ENCODE data around the gene PIP4K2A. TPM values are rescaled to one million over a fixed set of nuclear protein-coding genes. Genes with fewer than 3 reads are reported as not detected.

Gene PIP4K2A
- total RNA-seq, 1 experiment from 2014 or later = 53.6 TPM

DNA sequence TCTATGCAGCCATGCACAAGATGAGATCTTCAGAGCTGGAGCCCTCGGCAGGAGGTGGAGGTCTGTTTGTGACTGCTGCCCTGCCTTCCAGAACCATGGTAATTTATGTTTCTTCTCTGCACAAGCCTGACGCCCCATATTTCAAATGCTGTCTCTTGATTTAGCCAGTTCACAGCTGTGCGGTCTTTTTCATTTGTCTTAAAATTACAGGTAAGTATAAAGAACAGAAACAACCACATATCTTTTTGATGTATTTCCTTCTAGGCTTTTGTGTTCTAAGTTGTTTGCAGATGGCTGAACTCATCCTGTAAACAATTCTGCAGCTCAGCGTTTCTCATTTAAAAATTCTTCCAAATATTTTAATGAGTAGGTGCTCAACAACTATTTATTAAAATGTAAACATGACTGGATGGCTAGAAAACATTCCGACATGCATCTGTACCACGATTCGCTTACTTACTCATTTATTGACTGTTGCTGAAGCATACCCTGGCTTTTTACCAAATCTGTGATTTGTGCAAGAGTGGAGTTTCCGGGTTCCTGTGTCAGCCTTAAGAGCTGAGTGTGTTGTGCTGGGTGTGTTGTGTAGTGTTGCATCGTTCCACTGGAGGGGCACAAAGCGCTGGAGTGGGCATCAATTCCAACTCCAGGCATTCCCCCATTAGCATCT lies 58.9 kb downstream of the PIP4K2A start:
- in situ Hi-C loops (cut with HindIII; ENCODE audit: low pct_unique_long_range_greater_than_20kb, low sequenced_read_pairs) = no loop called here
- peak; percentile 70 for DNase-seq (ENCODE audit: low read depth)

- in situ Hi-C loops (cut with HindIII; ENCODE audit: low pct_unique_long_range_greater_than_20kb, low sequenced_read_pairs) = no loop called here
- no peak for DNase-seq (ENCODE audit: low read depth)
Observed at GRCh38 chr10:22652988-22653481, 61.3 kb downstream of the PIP4K2A start.

DNA sequence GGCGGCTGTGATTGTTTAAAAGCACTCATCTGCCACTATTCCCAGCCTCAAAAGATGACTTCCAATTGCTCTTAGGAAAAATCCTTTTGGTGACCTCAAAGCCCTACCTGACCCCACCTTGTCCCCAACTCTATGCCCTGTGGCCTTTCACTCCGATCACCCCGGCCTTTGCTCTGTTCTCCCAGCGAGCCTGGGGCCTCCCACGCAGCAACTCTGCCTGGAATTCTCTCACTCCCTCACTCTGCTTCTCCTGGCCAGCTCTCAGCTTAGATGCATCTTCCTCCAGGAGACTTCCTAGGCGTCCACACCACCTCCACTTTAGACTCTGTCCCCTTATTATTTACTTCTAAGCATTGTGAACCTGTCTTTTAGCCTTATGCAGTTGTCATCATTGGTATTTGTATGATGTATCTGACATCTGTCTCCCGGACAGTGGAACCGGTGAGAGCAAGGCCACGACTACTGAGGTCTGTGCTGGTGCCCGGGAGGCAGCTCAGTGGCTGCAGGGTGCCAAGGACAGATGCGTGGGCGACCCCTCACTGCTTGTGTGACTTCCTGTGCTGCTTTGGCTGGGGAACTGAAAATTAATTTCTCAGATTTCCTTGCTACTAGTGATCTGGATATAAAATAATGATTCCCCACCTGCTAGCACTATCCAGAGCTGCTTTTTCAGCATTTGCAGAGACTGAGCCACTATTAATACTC lies 63.0 kb downstream of the PIP4K2A start:
- in situ Hi-C loops (cut with HindIII; ENCODE audit: low pct_unique_long_range_greater_than_20kb, low sequenced_read_pairs) = no loop called here
- no peak for DNase-seq (ENCODE audit: low read depth)

DNA sequence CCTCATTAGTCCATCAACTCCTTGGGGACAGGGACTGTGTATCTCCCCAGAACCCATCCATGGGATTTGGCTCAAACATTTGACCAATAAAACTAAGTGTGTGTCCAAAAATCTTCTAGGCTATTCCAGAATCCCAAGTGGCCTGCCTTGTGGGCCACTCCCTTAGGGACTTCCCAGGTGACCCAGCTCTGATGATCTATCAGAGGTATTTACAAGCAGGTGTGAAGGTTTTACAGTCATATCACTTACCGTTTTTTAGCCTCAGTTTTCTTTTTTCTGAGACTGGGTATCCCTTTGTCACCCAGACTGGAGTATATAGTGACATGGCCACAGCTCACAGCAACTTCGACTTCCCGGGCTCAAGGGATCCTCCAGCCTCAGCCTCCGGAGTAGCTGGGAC lies 64.4 kb downstream of the PIP4K2A start:
- in situ Hi-C loops (cut with HindIII; ENCODE audit: low pct_unique_long_range_greater_than_20kb, low sequenced_read_pairs) = no loop called here

GRCh38 chr10:22649390-22649841 lies 65.0 kb downstream of the PIP4K2A start:
- in situ Hi-C loops (cut with HindIII; ENCODE audit: low pct_unique_long_range_greater_than_20kb, low sequenced_read_pairs) = no loop called here
- peak; percentile 94 for DNase-seq (ENCODE audit: low read depth)

More for the DNA sequence above, 64.4 kb downstream of the PIP4K2A start:
- no peak for DNase-seq (ENCODE audit: low read depth)

GRCh38 chr10:22648547-22648961 lies 65.8 kb downstream of the PIP4K2A start:
- in situ Hi-C loops (cut with HindIII; ENCODE audit: low pct_unique_long_range_greater_than_20kb, low sequenced_read_pairs) = no loop called here
- DNase-seq (ENCODE audit: low read depth) = peak; percentile 98

DNA sequence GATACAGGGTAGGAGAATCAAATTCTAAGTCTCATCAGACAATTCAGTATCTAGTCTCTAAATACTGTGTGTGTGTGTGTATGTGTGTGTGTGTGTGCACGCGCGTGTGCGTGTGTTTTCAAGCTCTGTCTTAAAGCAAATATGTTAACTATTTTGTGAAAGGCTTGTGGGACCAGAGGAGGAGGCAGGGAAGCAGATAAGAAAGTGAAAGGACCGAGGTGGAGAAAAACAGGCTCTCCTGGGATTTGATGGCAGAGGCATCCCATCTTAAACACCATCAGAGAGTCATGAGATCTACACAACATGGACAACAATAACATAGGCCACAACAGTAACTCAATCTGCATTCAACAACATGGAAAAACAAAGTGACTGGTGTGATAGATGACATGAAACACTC lies 67.1 kb downstream of the PIP4K2A start:
- in situ Hi-C loops (cut with HindIII; ENCODE audit: low pct_unique_long_range_greater_than_20kb, low sequenced_read_pairs) = no loop called here
- no peak for DNase-seq (ENCODE audit: low read depth)

- no peak for DNase-seq (ENCODE audit: low read depth)
- in situ Hi-C loops (cut with HindIII; ENCODE audit: low pct_unique_long_range_greater_than_20kb, low sequenced_read_pairs) = no loop called here
Observed at GRCh38 chr10:22646388-22646853, 68.0 kb downstream of the PIP4K2A start.

DNA sequence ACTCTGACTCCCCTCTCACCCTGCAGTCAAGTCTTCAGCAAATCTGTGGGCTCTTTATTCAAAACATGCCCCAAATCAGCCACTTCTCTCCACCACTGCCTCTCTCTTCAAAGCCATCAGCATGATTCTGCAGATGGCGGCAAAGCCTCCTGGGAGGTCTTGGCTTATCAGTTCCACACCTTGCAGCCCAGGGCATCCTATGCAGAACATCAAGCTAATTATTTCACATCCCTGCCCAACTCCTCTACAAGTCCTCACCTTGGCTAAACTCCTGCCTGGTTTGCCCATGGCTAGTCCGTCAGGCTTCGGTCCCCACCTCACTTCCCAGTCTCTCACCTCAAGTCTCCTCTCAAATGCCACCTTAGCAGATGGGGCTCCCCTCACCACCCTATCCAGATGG lies 70.2 kb downstream of the PIP4K2A start:
- in situ Hi-C loops (cut with HindIII; ENCODE audit: low pct_unique_long_range_greater_than_20kb, low sequenced_read_pairs) = no loop called here
- no peak for DNase-seq (ENCODE audit: low read depth)

DNA sequence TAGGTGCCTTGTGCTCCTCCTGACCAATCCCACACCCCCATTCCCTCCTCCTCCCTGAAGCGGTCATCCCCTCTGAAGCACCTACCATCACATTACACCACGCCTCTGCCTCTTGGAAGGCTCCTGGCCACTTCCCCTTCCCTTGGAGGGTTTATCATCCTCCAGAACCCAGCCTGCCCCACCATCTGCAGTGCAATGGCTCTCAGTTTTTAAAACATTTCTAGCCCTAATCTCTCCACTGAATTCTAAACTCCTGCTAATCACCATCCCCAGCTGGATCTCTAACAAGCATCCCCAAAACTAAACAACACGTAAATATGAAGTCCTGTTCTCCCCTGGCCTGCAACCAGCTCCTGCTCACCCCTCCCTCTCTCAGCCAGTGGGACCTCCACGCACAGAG lies 70.6 kb downstream of the PIP4K2A start:
- DNase-seq (ENCODE audit: low read depth) = no peak
- in situ Hi-C loops (cut with HindIII; ENCODE audit: low pct_unique_long_range_greater_than_20kb, low sequenced_read_pairs) = no loop called here

DNA sequence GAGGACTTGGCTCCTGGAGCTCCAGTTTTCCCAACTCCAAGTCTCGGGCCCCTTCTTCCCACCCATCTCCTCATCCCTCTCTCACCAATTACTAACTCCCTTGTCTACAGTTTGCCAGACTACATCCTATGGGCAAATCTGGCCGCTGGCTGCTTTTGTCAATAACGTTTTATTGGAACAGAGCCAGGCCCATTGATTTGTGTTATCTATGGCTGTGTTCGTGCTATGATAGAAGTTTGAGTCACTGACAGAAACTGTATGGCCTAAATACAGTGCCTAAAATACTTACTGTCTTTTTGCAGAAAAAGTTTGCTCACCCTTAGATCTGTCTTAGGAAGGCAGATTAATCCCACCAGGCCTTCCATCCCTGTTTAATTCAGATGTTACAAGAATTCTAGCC lies 71.3 kb downstream of the PIP4K2A start:
- in situ Hi-C loops (cut with HindIII; ENCODE audit: low pct_unique_long_range_greater_than_20kb, low sequenced_read_pairs) = no loop called here
- DNase-seq (ENCODE audit: low read depth) = no peak

- no peak for DNase-seq (ENCODE audit: low read depth)
- in situ Hi-C loops (cut with HindIII; ENCODE audit: low pct_unique_long_range_greater_than_20kb, low sequenced_read_pairs) = no loop called here
Observed at GRCh38 chr10:22641743-22642142, 72.6 kb downstream of the PIP4K2A start.

- no peak for DNase-seq (ENCODE audit: low read depth)
- in situ Hi-C loops (cut with HindIII; ENCODE audit: low pct_unique_long_range_greater_than_20kb, low sequenced_read_pairs) = no loop called here
Observed at GRCh38 chr10:22640359-22640758, 74.0 kb downstream of the PIP4K2A start.

GRCh38 chr10:22638863-22639262 lies 75.5 kb downstream of the PIP4K2A start:
- no peak for DNase-seq (ENCODE audit: low read depth)
- in situ Hi-C loops (cut with HindIII; ENCODE audit: low pct_unique_long_range_greater_than_20kb, low sequenced_read_pairs) = no loop called here

DNA sequence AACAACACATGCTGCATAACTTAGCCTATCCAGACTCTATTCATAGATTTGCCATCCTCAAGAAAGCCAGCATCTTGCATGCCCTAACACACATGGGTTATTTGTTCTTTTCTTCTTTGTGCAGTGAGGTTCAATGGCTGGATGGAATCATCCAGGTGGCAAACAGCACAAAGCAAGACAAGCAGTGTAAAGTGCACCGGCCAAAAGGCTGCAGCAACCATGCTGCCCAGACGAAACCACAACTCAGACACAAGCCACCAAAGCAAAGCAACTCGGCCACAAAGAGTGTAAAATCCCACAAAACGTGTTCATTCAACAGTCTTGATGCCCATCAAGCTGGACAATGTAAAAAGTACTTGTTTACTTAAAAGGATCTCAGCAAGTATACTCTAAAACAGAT lies 76.9 kb downstream of the PIP4K2A start:
- in situ Hi-C loops (cut with HindIII; ENCODE audit: low pct_unique_long_range_greater_than_20kb, low sequenced_read_pairs) = no loop called here
- no peak for DNase-seq (ENCODE audit: low read depth)

- in situ Hi-C loops (cut with HindIII; ENCODE audit: low pct_unique_long_range_greater_than_20kb, low sequenced_read_pairs) = no loop called here
Observed at GRCh38 chr10:22635650-22636049, 78.7 kb downstream of the PIP4K2A start.

DNA sequence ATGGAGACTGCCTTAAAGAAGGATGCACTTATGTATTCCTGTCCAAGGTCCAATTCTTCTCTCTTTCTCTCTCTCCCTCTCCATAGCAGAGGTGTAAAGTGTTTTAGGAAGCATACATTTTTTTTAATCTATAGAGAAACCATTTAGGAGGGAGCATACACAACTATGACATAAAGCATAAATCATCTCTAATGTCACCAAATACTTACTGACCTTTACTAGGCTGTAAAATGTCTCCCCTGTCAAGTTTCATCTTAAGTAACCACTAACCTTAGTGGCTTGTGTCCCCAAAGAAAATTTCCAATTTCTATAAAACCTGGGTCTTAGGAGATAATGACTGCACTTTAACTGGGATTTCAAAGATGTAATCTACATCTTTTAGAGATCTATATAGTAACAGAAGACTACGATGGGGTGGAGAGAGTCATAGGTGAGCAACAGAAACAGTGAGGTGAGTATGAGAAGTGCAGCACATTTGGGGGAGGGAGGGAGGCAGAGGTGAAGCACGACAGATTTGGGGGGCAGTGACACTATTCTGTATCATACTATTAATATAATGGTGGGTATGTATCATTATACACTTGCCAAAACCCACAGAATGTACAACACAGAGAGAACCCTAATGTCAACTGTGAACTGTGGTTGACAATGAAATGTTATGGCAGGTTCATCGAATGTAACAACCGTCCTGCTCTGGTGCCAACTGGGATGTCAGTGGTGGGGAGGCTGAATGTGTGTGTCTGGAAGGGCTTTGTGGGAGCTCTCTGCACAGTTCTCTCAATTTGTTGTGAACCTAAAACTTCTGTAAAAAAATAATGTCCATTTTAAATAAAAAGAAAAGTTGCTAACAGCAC lies 79.5 kb downstream of the PIP4K2A start:
- in situ Hi-C loops (cut with HindIII; ENCODE audit: low pct_unique_long_range_greater_than_20kb, low sequenced_read_pairs) = no loop called here
- no peak for DNase-seq (ENCODE audit: low read depth)

More at GRCh38 chr10:22635650-22636049, 78.7 kb downstream of the PIP4K2A start:
- no peak for DNase-seq (ENCODE audit: low read depth)

DNA sequence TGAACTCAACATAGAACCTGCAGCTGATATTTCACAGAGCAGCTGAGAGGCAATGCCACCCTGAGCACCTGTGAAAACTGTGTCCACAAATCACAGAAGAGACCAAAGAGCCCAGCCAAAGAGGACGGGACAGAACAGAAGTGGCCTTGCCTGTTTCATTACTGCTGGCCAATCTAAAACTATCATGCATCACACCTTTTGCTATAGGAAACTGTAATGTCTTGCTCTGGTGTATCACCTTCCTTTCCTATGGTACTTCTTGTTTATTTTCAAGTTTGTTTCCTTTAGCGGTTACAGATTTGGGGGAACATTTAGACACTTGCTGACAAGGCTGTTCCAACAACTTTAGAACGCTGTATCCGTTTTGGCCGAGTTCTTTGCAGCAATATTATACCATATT lies 80.3 kb downstream of the PIP4K2A start:
- in situ Hi-C loops (cut with HindIII; ENCODE audit: low pct_unique_long_range_greater_than_20kb, low sequenced_read_pairs) = no loop called here
- DNase-seq (ENCODE audit: low read depth) = no peak

GRCh38 chr10:22633528-22633927 lies 80.8 kb downstream of the PIP4K2A start:
- no peak for DNase-seq (ENCODE audit: low read depth)
- in situ Hi-C loops (cut with HindIII; ENCODE audit: low pct_unique_long_range_greater_than_20kb, low sequenced_read_pairs) = no loop called here

Data from Caki2 (cell line).